ENCODE measurements around the gene NTF4. TPM values are rescaled to one million over a fixed set of nuclear protein-coding genes. Genes with fewer than 3 reads are reported as not detected.

The NTF4 gene
- total and polyA plus RNA-seq, 2 of the 4 experiments (the other 2 are of a cell fraction): 0.09 to 0.18 TPM

DNA sequence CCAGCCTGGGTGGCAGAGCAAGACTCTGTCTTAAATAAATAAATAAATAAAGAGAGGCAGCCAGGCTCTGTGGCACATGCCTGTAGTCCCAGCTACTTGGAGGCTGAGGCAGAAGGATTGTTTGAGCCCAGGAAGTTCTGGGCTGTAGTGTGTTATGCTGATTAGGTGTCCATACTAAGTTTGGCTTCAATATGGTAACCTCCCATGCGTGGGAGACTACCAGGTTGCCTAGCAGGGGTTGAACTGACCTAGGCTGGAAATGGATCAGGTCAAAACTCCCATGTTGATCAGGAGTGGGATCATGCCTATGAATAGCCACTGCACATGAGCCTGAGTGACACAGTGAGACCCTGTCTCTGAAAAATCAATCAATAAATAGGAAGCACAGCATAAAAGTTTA lies 16.7 kb upstream of the NTF4 start:
- ChIA-PET POLR2A (ENCODE audit: unreplicated experiment) (no interaction called here), CTCF (no interaction called here)
- 20% methylated on average over 1 of the region's 1 CpG; no CpG with 5 or more reads in 1 of the 2 experiments for WGBS, 2 experiments (ENCODE audit: extremely low coverage in 2 of 2, insufficient read length in 1 of 2)
- no peak overlapping the region for H4K5ac ChIP-seq (ENCODE audit: low read depth, low read length)
- ATAC-seq (ENCODE audit: low read depth) (no peak), DNase-seq (no peak)
- H3K14ac ChIP-seq (replicated peaks; ENCODE audit: low read depth, low read length): no peak overlapping the region
- H3K9ac ChIP-seq (ENCODE audit: low read depth, low read length): no peak overlapping the region
- in situ Hi-C loops (cut with MboI; ENCODE audit: low sequenced_read_pairs): no loop called here
- H3K18ac ChIP-seq (ENCODE audit: low read depth, low read length): no peak overlapping the region
- intact Hi-C loops (cut with micrococcal nuclease): no loop called here
- no peak overlapping the region for H2BK5ac ChIP-seq (ENCODE audit: low read depth, low read length, poor library complexity, severe bottlenecking)
- no peak overlapping the region for H2AK5ac ChIP-seq (ENCODE audit: low read depth, low read length)
- H2AFZ ChIP-seq (replicated peaks; ENCODE audit: low read length, poor library complexity): peak overlapping the region; percentile 21
- H3K4me1 ChIP-seq (ENCODE audit: control insufficient read depth, insufficient read depth, low read length): peaks cover under 1% of the 10 kb centered on the region
- H4K8ac ChIP-seq (ENCODE audit: low read depth in 2 of 2, low read length in 2 of 2): no peak overlapping the region
- H2AK9ac ChIP-seq (replicated peaks; ENCODE audit: low read depth, low read length, poor library complexity): no peak overlapping the region
- peaks cover 0 to 8% of the 10 kb centered on the region in 2 experiments; a peak in 1 of 4 replicates for H3K79me1 ChIP-seq (ENCODE audit: low read depth in 1 of 2, low read length in 2 of 2)
- BruUV-seq (replicated peaks): no TSS peak
- no peak for TF ChIP-seq NFE2L2 (IDR thresholded peaks at IDR 0.05; ENCODE audit: low read depth, low read length)
- TF ChIP-seq RCOR1 (IDR thresholded peaks at IDR 0.05; ENCODE audit: insufficient replicate concordance, low read length): no peak
- TF ChIP-seq RFX5 (IDR thresholded peaks at IDR 0.05; ENCODE audit: low read depth, low read length): no peak
- no peak for TF ChIP-seq CEBPB (IDR thresholded peaks at IDR 0.05; ENCODE audit: low read depth, low read length)
- no peak for TF ChIP-seq SMC3 (IDR thresholded peaks at IDR 0.05; ENCODE audit: low read depth, low read length)
- TF ChIP-seq, protein P1, sequence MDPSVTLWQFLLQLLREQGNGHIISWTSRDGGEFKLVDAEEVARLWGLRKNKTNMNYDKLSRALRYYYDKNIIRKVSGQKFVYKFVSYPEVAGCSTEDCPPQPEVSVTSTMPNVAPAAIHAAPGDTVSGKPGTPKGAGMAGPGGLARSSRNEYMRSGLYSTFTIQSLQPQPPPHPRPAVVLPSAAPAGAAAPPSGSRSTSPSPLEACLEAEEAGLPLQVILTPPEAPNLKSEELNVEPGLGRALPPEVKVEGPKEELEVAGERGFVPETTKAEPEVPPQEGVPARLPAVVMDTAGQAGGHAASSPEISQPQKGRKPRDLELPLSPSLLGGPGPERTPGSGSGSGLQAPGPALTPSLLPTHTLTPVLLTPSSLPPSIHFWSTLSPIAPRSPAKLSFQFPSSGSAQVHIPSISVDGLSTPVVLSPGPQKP (IDR thresholded peaks at IDR 0.05; ENCODE audit: borderline replicate concordance, low read depth, low read length): no peak
- TF ChIP-seq POLR2A (IDR thresholded peaks at IDR 0.05; ENCODE audit: low read depth, low read length): no peak
- TF ChIP-seq CHD1 (IDR thresholded peaks at IDR 0.05; ENCODE audit: low read depth, low read length): no peak
- TF ChIP-seq BHLHE40 (IDR thresholded peaks at IDR 0.05; ENCODE audit: low read depth, low read length): no peak
- TF ChIP-seq, protein P2, sequence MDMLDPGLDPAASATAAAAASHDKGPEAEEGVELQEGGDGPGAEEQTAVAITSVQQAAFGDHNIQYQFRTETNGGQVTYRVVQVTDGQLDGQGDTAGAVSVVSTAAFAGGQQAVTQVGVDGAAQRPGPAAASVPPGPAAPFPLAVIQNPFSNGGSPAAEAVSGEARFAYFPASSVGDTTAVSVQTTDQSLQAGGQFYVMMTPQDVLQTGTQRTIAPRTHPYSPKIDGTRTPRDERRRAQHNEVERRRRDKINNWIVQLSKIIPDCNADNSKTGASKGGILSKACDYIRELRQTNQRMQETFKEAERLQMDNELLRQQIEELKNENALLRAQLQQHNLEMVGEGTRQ (IDR thresholded peaks at IDR 0.05; ENCODE audit: low read depth, low read length): no peak
- TF ChIP-seq MAZ (IDR thresholded peaks at IDR 0.05; ENCODE audit: borderline replicate concordance, low read depth, low read length): no peak
- TF ChIP-seq MXI1 (IDR thresholded peaks at IDR 0.05; ENCODE audit: borderline replicate concordance, low read depth, low read length): no peak
- TF ChIP-seq, protein P3, sequence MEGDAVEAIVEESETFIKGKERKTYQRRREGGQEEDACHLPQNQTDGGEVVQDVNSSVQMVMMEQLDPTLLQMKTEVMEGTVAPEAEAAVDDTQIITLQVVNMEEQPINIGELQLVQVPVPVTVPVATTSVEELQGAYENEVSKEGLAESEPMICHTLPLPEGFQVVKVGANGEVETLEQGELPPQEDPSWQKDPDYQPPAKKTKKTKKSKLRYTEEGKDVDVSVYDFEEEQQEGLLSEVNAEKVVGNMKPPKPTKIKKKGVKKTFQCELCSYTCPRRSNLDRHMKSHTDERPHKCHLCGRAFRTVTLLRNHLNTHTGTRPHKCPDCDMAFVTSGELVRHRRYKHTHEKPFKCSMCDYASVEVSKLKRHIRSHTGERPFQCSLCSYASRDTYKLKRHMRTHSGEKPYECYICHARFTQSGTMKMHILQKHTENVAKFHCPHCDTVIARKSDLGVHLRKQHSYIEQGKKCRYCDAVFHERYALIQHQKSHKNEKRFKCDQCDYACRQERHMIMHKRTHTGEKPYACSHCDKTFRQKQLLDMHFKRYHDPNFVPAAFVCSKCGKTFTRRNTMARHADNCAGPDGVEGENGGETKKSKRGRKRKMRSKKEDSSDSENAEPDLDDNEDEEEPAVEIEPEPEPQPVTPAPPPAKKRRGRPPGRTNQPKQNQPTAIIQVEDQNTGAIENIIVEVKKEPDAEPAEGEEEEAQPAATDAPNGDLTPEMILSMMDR (conservative IDR thresholded peaks at IDR 0.05; ENCODE audit: low read depth, low read length): no peak
- H2BK20ac ChIP-seq (ENCODE audit: low read depth, low read length): no peak overlapping the region
- H4K91ac ChIP-seq (ENCODE audit: insufficient read depth, low read depth, low read length): no peak overlapping the region
- H3K4ac ChIP-seq (ENCODE audit: low read depth, low read length): no peak overlapping the region
- H4K20me1 ChIP-seq (ENCODE audit: insufficient read depth, low read length): peaks cover 10% of the 10 kb centered on the region
- no peak overlapping the region for H3K27ac ChIP-seq (ENCODE audit: insufficient read depth, low read length)
- H3K9me3 ChIP-seq (ENCODE audit: control insufficient read depth, insufficient read depth, low read length): no peaks in the 10 kb centered on the region
- H3K4me2 ChIP-seq (ENCODE audit: low read depth, low read length): no peak overlapping the region
- 0 out of 2 replicates have a peak, but pooled peaks cover 2% of the 10 kb centered on the region for H3K9me1 ChIP-seq (ENCODE audit: insufficient read depth, low read length)
- dilution Hi-C loops (cut with HindIII; ENCODE audit: low sequenced_read_pairs, unreplicated experiment): no loop called here
- no peak overlapping the region for H3K23ac ChIP-seq (ENCODE audit: low read depth, low read length)
- peaks cover under 1% of the 10 kb centered on the region; the same call in 1 of the 2 replicates for H3K36me3 ChIP-seq (ENCODE audit: control insufficient read depth, insufficient read depth, low read length)
- no peak overlapping the region for H2BK15ac ChIP-seq (ENCODE audit: low read depth, low read length)
- H3K56ac ChIP-seq (ENCODE audit: extremely low read depth, insufficient read depth, low read length): no peak overlapping the region
- H3K4me3 ChIP-seq (ENCODE audit: insufficient read depth, low read depth, low read length): no peak overlapping the region
- H2BK120ac ChIP-seq (ENCODE audit: low read depth, low read length): no peak overlapping the region
- no peaks in the 10 kb centered on the region for H3K27me3 ChIP-seq (ENCODE audit: control insufficient read depth, insufficient read depth, low read length)
